ENCODE data around the gene TXNL4B.
"Not testable (repeated sequence)": the region's sequence is repeated elsewhere in the genome, so short reads cannot be mapped to it uniquely, and the experiment has no call there.

The TXNL4B gene

DNA sequence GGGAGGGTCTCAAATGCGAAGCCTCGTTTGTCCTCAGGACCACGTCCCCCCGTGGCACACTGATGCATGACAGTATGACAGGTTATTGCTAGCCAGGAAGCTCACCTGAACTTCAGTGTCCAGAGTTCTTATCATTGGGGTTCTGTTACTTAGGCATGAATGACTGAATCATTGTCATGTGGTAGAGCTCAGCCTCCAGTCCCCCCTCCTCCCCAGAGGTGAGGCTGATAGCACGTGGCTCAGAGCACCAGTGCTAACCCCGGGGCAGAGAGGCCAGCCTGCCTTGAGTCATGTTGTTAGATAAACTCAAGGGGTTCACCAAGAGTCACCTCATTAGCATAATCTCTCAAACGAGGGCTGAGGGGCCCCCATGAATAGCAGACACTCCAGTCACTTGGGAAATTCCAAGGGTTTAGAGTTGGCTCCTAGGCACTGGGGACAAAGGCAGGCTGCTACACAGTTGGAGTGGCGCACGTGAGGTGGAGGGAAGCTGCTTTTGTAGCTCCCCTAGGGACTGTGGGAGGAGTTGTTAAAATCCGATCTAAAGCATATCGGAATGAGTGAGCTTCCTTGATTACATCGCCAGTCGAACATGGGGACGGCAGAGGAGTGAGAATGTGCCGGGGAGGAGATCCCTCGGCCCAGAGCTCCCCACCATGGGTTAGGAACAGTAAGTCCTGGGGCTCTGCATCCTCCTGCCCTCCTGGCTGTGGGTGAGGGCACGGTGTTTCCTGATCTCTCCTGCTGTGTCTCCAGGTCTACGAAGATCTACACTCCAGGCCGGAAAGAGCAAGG is 18.4 kb upstream of the TXNL4B start:
- no peak for DNase-seq

DNA sequence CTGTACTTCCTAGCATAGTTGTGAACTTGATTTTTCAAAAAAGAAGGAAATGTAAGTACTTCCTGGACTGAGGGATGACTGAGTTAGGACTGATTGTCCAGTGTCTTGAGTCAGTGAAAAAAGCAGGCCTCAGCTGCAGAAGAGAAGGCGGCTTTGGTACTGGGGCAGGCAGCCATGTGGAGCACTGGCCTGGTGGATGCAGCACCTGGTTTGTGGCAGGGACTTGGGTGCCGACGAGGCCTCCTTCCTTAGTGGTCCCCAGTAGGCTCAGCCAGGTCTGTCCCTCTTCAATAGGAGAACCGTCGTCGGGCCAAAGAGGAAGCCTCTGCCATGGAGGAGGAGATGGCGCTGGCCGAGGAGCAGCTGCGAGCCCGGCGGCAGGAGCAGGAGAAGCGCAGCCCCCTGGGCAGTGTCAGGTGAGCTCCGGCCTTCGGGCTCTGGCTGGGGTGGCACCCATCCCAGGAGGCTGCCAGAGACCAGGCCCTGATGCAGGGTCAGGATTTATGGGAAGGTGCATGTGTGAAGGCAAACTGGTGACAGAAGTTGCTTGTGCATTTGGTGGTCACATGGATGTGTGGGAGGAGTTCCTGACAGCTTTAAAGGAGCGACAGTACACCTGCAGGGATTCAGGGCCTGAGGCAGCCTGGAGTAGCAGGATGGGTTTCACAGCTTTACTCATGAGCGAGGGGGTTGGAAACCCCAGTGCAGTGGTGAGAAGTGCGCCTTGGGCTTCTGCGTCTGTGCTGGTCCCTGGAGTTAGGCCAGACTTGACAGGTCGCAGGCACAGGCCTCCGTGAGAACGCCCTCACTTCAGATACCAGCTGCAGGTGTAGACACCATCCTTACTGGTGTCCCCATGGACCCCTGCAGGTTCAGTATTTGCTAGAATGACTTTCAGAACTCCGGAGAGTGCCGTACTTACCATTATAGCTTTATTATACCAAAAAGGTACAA is 17.5 kb upstream of the TXNL4B start:
- no peak for DNase-seq

DNA sequence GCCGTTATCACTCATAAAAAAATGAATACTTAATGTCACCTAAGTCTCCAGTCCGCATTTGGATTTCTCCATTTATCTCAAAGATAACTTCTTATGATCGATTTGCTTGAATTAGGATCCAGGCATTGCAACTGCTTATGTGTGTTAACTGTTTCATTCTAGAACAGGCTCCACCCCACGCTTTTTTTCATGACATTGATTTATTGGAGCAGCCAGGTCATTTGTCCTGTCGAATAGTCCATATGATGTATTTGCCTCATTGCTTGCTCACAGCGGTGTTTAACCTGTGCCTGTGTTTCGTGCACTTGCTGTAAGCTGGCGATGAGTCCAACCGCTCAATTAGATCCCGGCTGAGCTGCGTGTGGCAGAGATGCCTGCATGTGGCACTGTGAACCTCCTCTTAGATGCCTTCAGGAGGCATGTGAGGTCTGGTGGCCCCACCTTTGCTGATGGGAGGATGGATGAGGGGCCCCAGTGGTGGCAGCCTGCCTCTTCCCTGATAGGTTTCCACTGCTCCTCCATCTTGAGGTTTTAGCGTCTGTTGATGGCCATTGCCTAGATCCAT is 16.6 kb upstream of the TXNL4B start:
- DNase-seq, result no peak

DNA sequence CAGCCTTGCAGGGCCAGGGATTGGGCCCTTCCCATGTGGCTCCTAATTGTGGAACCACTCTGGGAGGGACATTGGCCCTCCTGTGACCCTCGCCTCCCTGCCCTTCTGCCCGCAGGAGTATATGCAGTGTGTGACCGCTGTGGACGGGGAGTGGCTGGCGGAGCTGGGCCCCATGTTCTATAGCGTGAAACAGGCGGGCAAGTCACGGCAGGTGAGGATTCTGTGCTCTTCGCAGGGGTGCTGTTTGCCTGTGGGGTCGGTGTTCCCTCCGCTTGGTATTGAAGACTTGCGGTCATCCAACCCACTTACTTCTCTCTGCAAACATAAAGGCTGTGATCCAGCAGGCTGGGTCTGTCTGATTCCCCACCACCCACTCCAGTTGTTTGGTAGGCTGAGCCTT is 15.9 kb upstream of the TXNL4B start:
- DNase-seq, result no peak

DNA sequence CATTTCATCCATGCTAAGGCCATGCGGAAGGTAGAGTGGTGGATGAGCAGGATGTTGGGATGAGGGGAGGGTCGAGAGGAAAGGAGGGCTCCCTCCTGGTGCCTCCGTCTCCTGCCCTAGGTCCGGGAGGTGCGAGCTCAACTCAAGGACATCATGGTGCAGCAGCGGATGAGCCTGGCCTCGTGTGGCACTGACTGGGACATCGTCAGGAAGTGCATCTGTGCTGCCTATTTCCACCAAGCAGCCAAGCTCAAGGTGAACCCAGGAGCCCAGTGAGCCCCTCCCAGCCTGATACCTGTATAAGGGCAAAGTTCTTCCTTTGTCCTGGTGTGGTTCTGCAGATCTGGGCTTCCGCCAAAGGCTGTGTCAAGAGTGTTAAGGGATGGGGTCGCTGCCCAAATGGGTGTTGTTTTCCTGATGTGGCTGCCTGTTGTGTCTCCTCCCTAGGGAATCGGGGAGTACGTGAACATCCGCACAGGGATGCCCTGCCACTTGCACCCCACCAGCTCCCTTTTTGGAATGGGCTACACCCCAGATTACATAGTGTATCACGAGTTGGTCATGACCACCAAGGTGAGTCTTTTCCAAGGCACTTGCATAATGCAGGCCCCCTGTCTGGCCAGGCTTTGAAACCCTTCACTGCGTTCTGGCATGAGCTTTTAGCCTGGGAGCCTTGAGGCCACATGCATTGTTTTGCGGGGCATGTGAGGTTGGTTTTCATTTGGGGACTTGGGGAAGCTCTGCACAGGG is 15.1 kb upstream of the TXNL4B start:
- DNase-seq, result no peak

DNA sequence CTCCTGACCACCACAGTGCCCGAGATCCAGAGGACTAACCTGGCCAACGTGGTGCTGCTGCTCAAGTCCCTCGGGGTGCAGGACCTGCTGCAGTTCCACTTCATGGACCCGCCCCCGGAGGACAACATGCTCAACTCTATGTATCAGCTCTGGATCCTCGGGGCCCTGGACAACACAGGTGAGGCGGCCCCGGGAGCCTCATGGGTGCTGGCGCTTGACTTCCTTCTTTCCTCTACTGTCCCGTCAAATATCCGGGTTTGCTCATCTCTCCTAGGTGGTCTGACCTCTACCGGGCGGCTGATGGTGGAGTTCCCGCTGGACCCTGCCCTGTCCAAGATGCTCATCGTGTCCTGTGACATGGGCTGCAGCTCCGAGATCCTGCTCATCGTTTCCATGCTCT is 14.0 kb upstream of the TXNL4B start:
- DNase-seq, result no peak

DNA sequence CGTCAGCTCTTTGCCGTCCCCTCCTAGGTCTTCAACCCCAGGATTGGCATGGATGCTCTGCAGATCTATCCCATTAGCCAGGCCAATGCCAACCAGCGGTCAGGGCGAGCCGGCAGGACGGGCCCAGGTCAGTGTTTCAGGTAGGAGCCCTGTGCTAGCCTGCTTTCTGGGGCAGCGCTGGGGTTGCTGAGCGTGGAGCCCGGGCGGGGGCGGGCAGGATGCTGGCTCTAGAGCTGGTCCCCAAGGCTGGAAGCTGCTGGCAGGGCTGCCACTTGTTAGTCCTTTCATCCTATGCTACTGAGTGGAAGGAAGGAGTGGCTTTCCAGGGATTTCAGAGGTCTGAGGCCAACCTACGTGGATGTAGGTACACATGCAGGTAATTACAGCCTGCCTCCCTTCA is 12.6 kb upstream of the TXNL4B start:
- no peak for DNase-seq

DNA sequence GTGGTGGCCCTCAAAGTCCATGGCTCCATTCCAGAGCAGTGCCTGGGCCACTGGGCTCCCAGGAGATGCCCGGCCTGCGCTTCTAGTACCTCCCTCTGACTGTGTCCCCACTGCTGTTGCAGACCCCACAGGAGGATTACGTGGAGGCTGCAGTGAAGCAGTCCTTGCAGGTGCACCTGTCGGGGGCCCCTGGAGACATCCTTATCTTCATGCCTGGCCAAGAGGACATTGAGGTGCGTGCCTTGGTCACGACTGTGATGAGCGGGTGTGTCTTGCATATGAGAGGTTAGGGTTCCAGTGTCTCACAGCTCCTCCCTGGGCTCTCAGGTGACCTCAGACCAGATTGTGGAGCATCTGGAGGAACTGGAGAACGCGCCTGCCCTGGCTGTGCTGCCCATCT is 11.5 kb upstream of the TXNL4B start:
- DNase-seq, result no peak

DNA sequence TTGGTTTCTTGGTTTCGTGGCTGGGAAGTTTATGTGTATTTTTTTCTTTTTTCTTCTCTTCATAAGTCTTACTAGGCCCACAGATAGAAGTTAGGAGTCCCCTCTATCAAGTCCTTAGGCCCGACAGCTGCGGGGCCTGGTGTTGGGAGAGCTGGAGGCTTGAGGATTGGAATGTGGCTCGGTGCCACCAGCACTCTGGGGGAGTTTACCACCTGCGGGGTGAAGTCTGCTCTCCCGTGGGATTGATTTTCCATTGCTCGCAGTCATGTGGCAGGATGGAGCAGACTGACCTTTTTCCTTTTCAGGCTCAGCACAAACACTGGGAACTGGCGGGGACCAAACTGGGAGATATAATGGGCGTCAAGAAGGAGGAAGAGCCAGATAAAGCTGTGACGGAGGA is 7.8 kb upstream of the TXNL4B start:
- no peak for DNase-seq

DNA sequence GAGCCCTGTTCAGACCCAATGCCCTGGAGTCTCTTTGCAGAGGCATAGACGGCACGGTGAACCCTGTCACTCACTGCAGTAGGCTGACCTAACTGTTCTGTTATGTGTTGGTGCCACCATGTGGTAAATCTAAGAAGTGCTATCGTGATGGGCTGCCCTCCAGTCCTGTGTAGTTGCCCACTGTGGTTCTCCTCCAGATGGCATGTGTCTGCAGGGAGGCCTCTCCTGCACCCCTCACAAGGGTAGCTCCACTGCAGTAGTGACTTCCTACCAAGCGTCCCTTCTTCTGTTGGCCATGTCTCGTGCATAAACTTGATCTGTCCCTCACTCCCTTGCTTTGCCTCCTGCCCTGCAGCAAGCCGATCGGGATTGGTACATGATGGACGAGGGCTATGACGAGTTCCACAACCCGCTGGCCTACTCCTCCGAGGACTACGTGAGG is 6.0 kb upstream of the TXNL4B start:
- peak; percentile 64 for DNase-seq

DNA sequence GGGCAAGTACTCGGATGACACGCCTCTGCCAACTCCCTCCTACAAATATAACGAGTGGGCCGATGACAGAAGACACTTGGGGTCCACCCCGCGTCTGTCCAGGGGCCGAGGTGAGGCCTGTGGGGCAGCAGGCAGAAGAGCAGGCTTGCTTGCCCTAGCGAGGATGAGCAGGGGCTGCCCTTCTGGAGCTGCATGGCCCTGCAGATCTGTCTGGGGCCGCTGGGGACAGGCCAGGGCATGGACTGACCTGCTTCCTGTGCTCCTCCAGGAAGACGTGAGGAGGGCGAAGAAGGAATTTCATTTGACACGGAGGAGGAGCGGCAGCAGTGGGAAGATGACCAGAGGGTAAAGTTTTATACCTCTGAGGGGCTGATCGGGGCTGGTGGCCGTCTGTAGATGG is 5.5 kb upstream of the TXNL4B start:
- no peak for DNase-seq

DNA sequence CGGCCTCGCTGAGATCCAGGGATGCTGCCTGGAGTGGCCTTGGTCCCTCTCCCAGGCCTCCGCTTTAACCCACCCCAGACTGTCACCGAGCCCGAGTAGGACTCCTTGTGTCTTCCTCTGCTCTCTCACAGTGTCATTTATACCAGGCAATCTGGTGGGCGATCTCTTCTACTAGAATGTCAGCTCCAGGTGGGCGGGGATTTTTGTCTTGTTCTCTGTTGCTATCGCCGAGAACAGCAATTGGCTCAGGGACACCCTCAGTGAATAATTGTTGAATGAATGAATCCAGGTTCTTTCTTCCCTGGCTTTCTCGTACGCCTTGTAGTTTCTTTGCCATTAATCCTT is 818 bp upstream of the TXNL4B start:
- DNase-seq, result no peak

DNA sequence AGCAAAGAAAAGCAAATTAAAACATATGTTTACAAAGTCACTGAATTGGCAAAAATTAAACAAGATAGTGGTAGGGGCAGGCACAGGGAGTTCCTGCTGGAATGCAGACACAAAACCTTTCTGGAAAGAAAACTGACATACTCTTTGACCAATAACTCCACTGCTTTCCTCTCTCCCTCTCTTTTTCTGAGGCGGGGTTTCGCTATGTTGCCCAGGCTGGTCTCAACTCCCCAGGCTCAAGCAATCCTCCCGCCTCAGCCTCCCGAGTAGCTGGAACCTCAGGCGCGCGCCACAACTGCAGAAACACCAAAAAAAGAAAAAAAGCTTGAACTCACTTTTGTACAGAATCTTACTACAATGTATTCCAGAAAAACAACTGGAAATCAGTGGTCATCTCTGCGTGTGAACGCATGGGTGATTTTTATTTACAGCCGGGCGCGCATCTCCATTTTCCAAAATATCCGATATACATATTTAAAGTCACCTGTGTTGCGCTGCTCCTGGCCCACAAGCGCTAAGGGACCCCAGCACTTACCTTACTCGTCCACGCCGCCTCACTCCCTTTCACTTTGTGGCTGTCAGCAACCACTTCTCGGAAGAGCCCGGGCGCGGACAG is 480 bp downstream of the TXNL4B start:
- no peak for DNase-seq

DNA sequence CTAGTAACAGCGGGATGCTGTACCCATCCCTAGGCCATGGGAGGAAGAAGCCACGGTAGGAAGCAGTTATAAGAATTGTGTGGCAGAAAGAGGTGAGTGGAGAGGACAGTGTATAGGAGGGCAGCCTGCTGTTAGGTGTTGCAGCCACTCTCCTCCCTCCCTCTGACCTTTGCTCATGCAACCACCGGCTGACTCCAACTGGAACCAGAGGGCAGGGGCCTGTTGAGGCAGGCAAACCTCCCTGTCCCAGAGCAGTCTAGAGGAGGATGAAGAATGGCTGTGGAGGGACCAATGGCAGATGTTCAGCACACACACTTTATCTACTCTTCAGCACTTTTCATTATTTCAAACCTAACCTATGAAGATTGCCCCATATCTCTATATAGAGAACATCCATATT is 2.2 kb downstream of the TXNL4B start:
- DNase-seq, result no peak

DNA sequence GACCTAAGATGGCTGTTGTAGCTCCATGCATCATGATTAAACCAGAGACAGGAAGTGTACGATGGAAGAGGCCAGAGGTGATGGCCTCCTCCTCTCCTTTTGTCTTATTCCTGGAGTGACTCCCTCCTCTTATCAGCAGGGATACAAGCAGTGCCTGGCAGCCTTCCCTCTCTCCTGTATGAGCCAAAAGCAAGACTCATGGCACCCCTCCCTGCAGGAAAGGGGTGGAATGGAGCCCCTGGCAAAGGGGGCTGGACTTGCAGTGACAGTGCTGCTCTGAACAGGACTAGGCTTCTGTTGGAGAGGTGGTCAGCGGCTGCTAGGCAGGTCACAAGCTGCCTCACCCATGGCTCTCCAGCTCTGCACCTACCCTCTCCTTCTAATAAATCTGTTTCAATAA is 8.4 kb downstream of the TXNL4B start:
- no peak for DNase-seq

DNA sequence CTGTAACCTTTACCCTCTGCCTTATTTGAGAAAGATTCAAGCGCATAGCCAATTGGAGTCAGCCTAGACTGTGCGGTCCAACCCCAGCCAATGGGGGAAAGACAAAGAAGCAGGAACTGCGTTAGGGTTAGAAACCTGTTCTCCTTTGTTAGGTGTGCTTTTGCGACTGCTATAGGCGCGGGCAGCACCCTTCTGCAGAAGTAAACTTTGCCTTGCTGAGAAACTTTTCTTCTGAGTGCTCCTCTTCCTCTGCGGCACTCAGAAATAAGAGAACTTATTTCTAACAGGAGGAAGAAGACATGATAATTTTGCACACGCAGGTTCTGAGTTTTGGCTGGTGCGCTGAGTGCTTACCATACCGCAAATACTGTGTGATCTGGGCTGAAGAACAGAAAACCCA is 9.0 kb downstream of the TXNL4B start:
- no peak for DNase-seq

DNA sequence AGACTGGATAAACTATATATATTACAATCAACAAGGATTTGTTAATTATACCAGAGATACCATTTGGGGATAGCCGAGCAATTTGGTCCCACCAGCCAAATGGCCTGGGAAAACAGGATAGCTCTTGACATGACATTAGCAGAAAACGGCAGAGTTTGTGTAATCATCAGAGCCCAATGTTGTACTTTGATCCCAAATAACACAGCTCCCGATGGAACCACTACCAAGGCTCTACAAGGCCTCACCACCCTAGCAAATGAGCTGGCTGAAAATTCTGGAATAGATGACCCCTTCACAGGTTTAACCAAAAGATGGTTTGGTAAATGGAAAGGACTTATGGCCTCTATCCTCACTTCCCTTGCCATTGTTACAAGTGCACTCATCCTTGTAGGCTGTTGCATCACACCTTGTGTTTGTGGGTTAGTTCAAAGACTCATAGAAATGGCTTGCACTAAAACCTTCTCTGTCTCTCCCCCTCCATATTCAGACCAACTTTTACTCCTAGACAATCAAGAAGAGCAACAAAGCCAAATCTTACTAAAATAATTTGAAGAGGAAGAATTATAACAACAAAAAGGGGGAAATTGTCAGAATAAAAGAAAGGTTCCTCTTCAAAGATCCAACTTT is 9.5 kb downstream of the TXNL4B start:
- DNase-seq, result no peak

DNA sequence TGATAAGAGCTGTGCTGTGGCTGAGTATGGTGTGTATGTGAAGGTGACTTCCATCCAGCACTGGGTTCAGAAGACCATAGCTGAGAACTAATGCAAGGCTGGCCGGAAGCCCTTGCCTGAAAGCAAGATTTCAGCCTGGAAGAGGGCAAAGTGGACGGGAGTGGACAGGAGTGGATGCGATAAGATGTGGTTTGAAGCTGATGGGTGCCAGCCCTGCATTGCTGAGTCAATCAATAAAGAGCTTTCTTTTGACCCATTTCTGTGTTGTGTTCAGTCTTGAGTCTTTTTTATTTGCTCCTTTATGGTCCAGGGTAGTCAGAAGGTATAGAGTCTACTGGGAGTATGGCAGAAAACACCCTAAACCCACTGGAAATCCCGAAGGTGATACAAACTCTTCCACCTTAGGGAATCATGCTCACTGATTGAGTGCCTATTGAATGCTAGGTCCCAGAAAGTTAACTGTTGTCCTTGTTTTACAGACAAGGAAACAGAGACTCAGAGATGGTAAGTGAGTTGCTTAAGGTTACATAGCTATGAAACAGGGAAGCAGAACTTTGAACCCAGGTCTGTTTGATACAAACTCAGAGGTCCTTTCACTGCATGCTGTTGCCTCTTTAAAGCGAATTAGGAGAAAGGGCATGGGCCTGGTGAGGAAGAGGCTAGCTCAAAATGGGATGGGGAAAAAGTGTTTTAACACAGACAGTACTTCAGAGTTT is 16.3 kb downstream of the TXNL4B start:
- not testable (repeated sequence) for DNase-seq

DNA sequence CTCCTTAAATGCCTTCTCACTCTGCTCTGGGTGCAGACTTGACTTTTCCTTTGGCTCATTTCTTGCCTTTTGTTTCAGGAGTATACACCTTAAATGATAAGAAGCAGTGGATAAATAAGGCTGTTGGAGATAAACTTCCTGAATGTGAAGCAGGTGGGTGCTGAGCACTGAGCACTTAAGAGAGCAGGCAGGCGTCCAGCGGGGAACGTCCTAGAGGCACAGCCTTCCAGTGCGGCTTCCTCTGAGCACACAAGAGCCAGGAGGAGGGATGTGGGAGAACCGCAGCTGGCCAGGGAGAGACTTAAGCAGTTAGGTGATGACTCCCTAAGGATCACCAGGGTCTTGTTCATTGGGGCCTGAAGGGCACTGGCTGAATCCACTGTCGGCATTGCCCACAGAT is 18.4 kb downstream of the TXNL4B start:
- not testable (repeated sequence) for DNase-seq

DNA sequence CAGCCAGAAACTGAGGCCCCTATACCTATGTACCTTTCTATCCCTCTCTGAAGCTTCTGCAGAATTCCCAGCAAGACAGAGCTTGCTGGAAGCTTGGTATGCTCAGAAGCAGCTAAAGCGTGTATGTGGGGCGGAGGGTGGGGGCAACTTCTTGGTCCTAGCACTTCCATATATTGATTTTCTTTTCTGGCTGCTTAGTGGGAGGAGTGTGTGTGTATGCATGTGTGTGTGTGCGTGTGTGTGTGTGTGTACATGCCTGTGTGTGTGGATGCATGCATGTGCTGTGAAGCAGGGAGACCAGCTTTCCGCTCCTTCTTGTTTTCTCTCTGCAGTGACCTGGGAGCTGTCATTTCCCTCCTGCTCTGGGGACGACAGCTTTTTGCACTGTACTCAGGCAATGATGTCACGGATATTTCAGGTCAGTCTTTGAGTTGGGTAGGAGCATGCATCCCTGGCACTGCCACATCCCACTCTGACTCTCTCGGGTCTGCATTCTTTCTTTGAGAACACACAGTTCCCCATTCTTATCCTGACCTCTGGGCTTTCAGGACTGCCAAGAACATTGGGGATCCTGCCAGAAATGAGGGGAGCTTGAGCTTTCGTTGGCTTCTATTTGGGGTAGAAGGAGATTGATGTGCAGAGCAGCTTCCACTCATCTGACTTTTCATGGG is 19.7 kb downstream of the TXNL4B start:
- no peak for DNase-seq

All from NCI-H2171 treated with DMSO at 0.1 percent for 48 hours (cell line).